Right lobe of liver (tissue), 6 donors: ENCODE data around the gene FLYWCH2. TPM values are rescaled to one million over a fixed set of nuclear protein-coding genes. Genes with fewer than 3 reads are reported as not detected.

Experiments
- ATAC-seq, 4 donors: fragments of 200-7000 bp; cut with Tn5 transposase; one replicate each; pipeline ENCODE4 v1.9.1; 2020; ENCODE audit warnings: mild to moderate bottlenecking in 4 of 4, moderate library complexity in 4 of 4
- DNase-seq, 3 donors: peaks; one replicate each; pipeline ENCODE4 v3.0.0-alpha.2; 2020
- H3K27ac ChIP-seq, 3 donors: fragments of 200-600 bp; one replicate each; pipeline ENCODE4 v1.8.0; 2022
- H3K27me3 ChIP-seq, 2 donors: fragments of 200-600 bp; one replicate each; pipeline ENCODE4 v1.8.0; 2022
- H3K36me3 ChIP-seq, 4 donors: fragments of 200-600 bp; sonication (generic) in 1 of 4; one replicate each; pipeline versions ENCODE4 v1.5.1 to v1.8.0; 2017 to 2022; ENCODE audit warnings: control low read depth in 1 of 4
- H3K4me1 ChIP-seq, 4 donors: fragments of 200-600 bp; sonication (generic) in 1 of 4; one replicate each; pipeline versions ENCODE4 v1.5.1 to v1.8.0; 2017 to 2022; ENCODE audit warnings: control low read depth in 1 of 4
- H3K4me3 ChIP-seq, 3 donors: fragments of 200-600 bp; one replicate each; pipeline ENCODE4 v1.8.0; 2022
- H3K9me3 ChIP-seq, 4 donors: fragments of 200-600 bp; sonication (generic) in 1 of 4; one replicate each; pipeline versions ENCODE4 v1.5.1 to v1.8.0; 2017 to 2022; ENCODE audit warnings: control low read depth in 1 of 4
- POLR2A ChIP-seq: fragments of 450-650 bp; IDR thresholded peaks from one replicate; pipeline ENCODE4 v1.6.1; 2017; ENCODE audit warnings: antibody characterized with exemption, mild to moderate bottlenecking
- WGBS: methylation state at CpG from one replicate; pipeline ENCODE4 v1.1.6; 2018; ENCODE audit warnings: low coverage, low lambda C conversion rate; ENCODE audit not compliant: insufficient coverage; ENCODE audit errors: missing lambda C conversion rate; 5-methylcytosine and 5-hydroxymethylcytosine counted together
- intact Hi-C, 2 donors: fragments of 100-400 bp; cut with DNase I; formaldehyde crosslinking; loops; one replicate each; pipeline versions ENCODE4 v1.11.2 to v1.14.1; 2022
- total RNA-seq, 6 experiments: library from RNA; depleted of rRNA in 2 of 6; stranded (reverse); fragments of >200 nt in 2 of 6; fragmentation: NEBNext Ultra II Directional in 3 of 6; extraction: Animal tissue kit (Norgen Biotek cat#: 25700) in 3 of 6; gene quantifications; one replicate each; pipeline versions ENCODE4 v1.1.0 to v1.2.4, GENCODE V29; 2016 to 2023
- TF ChIP-seq, protein P1 (sequence below), 4 donors: fragments of 200-600 bp in 3 of 4; fragments of 450-650 bp in 1 of 4; IDR thresholded peaks; one replicate each; pipeline versions ENCODE4 v1.5.1 to v1.8.0; 2016 to 2022; ENCODE audit warnings: antibody characterized with exemption in 4 of 4, mild to moderate bottlenecking in 2 of 4
- donor health status: DM: no; HTN: yes; CAD: no.
- donor health status: DM: no; HTN: no; CAD: no.
- donor health status: DM: no; HTN: no; CAD: no.
- donor health status: DM: no; HTN: yes; CAD: no.
- donor health status: DM: no; HTN: yes; CAD: no.

The FLYWCH2 gene
- total RNA-seq, 6 experiments from 2014 or later, result 3.6 to 18.9 (median 5.6) TPM

DNA sequence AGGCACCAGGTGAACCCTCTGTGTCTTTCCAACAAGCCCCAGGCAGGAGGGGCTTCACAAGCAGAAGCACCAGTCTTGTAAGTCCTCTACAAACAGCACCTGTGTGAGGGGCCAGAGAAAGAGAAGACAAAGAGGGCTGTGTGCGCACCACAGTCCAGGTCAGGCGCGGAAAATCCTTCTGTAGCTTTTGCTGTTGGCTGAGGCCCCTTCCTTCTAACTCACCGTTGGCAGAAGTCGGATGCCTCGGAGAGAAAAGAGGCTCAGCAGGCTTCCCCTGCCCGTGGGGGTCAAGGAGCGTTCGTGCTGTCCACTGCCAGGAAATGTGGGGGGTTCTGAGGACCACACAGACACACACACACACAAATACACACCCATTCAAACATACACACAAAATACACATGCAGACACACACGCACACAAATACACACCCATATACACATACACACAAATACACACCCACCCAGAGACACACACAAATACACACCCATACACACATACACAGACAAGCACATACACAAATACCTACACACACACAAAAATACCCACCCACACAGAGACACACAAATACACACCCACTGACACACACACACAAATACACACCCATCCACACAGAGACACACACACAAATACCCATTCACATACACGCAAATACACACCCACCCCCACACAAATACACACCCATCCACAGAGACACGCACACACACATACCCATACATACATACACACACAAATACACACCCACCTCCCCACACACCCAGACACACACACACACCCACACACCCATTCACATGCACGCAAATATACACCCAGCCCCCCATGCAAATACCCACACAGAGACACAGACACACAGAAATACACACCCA lies 46.1 kb upstream of the FLYWCH2 start:
- no peak overlapping the region for H3K4me3 ChIP-seq
- 41% methylated on average over 4 of the region's 13 CpGs for WGBS
- H3K27me3 ChIP-seq, result no peaks in the 10 kb centered on the region
- no peaks in the 10 kb centered on the region for H3K36me3 ChIP-seq
- no peak for ATAC-seq
- TF ChIP-seq POLR2A, result no peak
- TF ChIP-seq, protein P1, sequence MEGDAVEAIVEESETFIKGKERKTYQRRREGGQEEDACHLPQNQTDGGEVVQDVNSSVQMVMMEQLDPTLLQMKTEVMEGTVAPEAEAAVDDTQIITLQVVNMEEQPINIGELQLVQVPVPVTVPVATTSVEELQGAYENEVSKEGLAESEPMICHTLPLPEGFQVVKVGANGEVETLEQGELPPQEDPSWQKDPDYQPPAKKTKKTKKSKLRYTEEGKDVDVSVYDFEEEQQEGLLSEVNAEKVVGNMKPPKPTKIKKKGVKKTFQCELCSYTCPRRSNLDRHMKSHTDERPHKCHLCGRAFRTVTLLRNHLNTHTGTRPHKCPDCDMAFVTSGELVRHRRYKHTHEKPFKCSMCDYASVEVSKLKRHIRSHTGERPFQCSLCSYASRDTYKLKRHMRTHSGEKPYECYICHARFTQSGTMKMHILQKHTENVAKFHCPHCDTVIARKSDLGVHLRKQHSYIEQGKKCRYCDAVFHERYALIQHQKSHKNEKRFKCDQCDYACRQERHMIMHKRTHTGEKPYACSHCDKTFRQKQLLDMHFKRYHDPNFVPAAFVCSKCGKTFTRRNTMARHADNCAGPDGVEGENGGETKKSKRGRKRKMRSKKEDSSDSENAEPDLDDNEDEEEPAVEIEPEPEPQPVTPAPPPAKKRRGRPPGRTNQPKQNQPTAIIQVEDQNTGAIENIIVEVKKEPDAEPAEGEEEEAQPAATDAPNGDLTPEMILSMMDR (IDR thresholded peaks at IDR 0.05), result no peak
- H3K27ac ChIP-seq, result no peak overlapping the region
- no peaks in the 10 kb centered on the region for H3K4me1 ChIP-seq
- intact Hi-C loops, result no loop called here
- H3K9me3 ChIP-seq, result no peaks in the 10 kb centered on the region
- peak in 1 of 3 donors; percentile 14 for DNase-seq

DNA sequence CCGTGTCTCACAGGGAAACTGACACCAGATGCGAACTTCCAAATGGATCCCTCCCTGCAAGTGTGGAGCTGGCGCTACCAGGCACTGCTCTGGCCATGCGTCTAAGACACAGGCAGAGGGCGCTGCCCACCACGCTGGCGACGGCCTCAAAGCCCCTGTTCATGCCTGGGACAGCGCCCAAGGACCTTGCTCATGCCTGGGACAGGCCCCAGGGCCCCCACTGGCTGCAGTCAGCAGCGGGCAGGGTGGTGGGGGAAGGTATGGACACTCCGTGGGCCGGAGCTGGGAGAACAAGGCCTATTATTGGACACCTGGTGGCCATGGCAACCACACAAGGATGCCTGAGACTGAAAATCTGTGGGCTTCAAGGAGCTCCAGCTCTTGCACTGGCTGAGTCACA lies 44.1 kb upstream of the FLYWCH2 start:
- WGBS, result 6% methylated on average over 6 of the region's 12 CpGs
- H3K27me3 ChIP-seq, result no peaks in the 10 kb centered on the region
- no peak overlapping the region for H3K27ac ChIP-seq
- DNase-seq (peak in 2 of 3 donors; percentile 62 to 68), ATAC-seq (peak; percentile 72 to 94 (median 82))
- H3K4me1 ChIP-seq, result no peaks in the 10 kb centered on the region
- no peaks in the 10 kb centered on the region for H3K9me3 ChIP-seq
- TF ChIP-seq POLR2A, result no peak
- TF ChIP-seq, protein P1 (IDR thresholded peaks at IDR 0.05), result peak; percentile 48 to 77 (median 62)
- H3K4me3 ChIP-seq, result no peak overlapping the region
- intact Hi-C loops, result no loop called here
- no peaks in the 10 kb centered on the region for H3K36me3 ChIP-seq

DNA sequence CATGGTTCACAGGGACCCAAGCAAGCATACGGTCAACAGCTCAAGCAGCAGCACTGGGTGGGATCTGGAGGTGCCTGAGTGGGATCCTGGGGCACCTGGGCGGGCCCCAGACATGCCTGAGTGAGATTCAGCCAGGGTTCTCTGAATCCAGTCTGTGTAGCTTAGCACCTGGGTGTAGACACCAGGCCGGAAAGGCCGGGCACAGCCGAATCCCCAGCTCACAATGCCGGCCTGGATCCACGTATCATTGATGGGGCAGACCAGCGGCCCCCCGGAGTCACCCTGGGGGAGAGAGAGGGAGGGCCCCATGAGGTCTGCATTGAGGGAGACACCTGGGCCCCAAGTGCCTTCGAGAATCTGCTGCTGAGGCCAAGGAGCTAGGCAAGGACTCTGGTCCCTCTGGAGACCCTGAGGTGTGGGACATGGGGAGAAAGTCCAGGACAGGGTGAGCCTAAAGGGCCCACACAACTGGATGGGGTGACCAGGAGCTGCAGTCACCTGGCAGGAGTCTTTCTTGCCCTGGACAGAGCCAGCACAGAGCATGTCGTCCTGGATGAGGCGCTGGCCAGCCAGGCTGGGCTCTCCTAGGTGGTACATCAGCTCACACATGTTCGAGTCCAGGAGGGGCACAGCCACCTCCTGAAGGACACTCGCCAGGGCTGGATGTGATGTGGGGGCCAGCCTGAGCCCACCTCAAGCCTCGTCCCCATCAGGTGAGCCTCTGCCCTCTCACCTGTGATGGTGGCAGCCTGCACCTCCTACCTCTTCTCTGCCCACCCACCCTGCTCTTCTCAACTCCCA lies 43.2 kb upstream of the FLYWCH2 start:
- intact Hi-C loops, result no loop called here
- no peaks in the 10 kb centered on the region for H3K9me3 ChIP-seq
- no peaks in the 10 kb centered on the region for H3K27me3 ChIP-seq
- H3K4me1 ChIP-seq, result no peaks in the 10 kb centered on the region
- ATAC-seq (no peak), DNase-seq (peak in 1 of 3 donors; percentile 42)
- no peaks in the 10 kb centered on the region for H3K36me3 ChIP-seq
- WGBS, result 33% methylated on average over 1 of the region's 15 CpGs
- TF ChIP-seq POLR2A, result no peak
- TF ChIP-seq, protein P1 (IDR thresholded peaks at IDR 0.05), result no peak
- H3K4me3 ChIP-seq, result no peak overlapping the region
- no peak overlapping the region for H3K27ac ChIP-seq

DNA sequence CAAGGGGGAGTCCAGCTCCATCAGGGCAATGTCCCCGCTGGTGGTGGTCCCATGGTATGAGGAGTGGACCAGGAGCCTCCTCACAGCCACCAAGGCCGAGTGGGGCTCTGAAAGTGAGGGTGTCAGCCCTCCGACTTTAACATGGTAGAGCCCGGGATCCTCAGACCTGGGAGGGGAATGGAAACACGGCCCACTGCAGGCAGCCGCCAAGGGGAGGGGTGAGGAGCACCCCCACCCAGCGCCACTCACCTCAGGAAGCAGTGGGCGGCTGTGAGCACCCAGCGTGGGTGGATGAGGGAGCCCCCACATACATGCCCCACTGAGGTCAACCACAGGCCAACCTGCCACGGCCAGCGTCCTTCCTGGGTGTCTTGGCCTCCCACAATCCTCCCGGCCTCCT lies 42.1 kb upstream of the FLYWCH2 start:
- no CpG with 5 or more reads among the region's 12 CpGs for WGBS
- Histone ChIP-seq H3K9me3 (no peaks in the 10 kb centered on the region), H3K27ac (no peak overlapping the region), H3K36me3 (no peaks in the 10 kb centered on the region), H3K4me1 (no peaks in the 10 kb centered on the region), H3K4me3 (no peak overlapping the region), H3K27me3 (no peaks in the 10 kb centered on the region)
- peak in 1 of 3 donors; percentile 49 for DNase-seq
- no peak for TF ChIP-seq POLR2A
- TF ChIP-seq, protein P1 (IDR thresholded peaks at IDR 0.05), result no peak
- intact Hi-C loops, result no loop called here
- no peak for ATAC-seq
